ENCODE data around the gene AUTS2.

AUTS2 gene

GRCh38 chr7:70743531-70744325, 1145.5 kb downstream of the AUTS2 start:
- no peak for DNase-seq (ENCODE audit: low read depth)

GRCh38 chr7:70744492-70744891, 1146.2 kb downstream of the AUTS2 start:
- no peak for DNase-seq (ENCODE audit: low read depth)

- no peak for DNase-seq (ENCODE audit: low read depth)
Observed at GRCh38 chr7:70749831-70750230, 1151.6 kb downstream of the AUTS2 start.

GRCh38 chr7:70751895-70752294, 1153.6 kb downstream of the AUTS2 start:
- no peak for DNase-seq (ENCODE audit: low read depth)

- peak; percentile 97 for DNase-seq (ENCODE audit: low read depth)
Observed at GRCh38 chr7:70752794-70753241, 1154.5 kb downstream of the AUTS2 start.

GRCh38 chr7:70756789-70757188, 1158.5 kb downstream of the AUTS2 start:
- no peak for DNase-seq (ENCODE audit: low read depth)

- DNase-seq (ENCODE audit: low read depth), result no peak
Observed at GRCh38 chr7:70758646-70759045, 1160.4 kb downstream of the AUTS2 start.

- no peak for DNase-seq (ENCODE audit: low read depth)
Observed at GRCh38 chr7:70759674-70760073, 1161.4 kb downstream of the AUTS2 start.

GRCh38 chr7:70761711-70762328, 1163.5 kb downstream of the AUTS2 start:
- DNase-seq (ENCODE audit: low read depth), result no peak

- no peak for DNase-seq (ENCODE audit: low read depth)
Observed at GRCh38 chr7:70762696-70763095, 1164.4 kb downstream of the AUTS2 start.

GRCh38 chr7:70763961-70764691, 1165.9 kb downstream of the AUTS2 start:
- DNase-seq (ENCODE audit: low read depth), result no peak

GRCh38 chr7:70764701-70765208, 1166.5 kb downstream of the AUTS2 start:
- no peak for DNase-seq (ENCODE audit: low read depth)

GRCh38 chr7:70765651-70766050, 1167.4 kb downstream of the AUTS2 start:
- no peak for DNase-seq (ENCODE audit: low read depth)

- no peak for DNase-seq (ENCODE audit: low read depth)
Observed at GRCh38 chr7:70766109-70766508, 1167.8 kb downstream of the AUTS2 start.

- DNase-seq (ENCODE audit: low read depth), result no peak
Observed at GRCh38 chr7:70766694-70767093, 1168.4 kb downstream of the AUTS2 start.

- DNase-seq (ENCODE audit: low read depth), result no peak
Observed at GRCh38 chr7:70770154-70770553, 1171.9 kb downstream of the AUTS2 start.

- no peak for DNase-seq (ENCODE audit: low read depth)
Observed at GRCh38 chr7:70771451-70771850, 1173.2 kb downstream of the AUTS2 start.

GRCh38 chr7:70772891-70773290, 1174.6 kb downstream of the AUTS2 start:
- no peak for DNase-seq (ENCODE audit: low read depth)

GRCh38 chr7:70773406-70773805, 1175.1 kb downstream of the AUTS2 start:
- no peak for DNase-seq (ENCODE audit: low read depth)

- DNase-seq (ENCODE audit: low read depth), result no peak
Observed at GRCh38 chr7:70774950-70775527, 1176.8 kb downstream of the AUTS2 start.

- peak; percentile 27 for DNase-seq (ENCODE audit: low read depth)
Observed at GRCh38 chr7:70775570-70776156, 1177.4 kb downstream of the AUTS2 start.

GRCh38 chr7:70776627-70777101, 1178.4 kb downstream of the AUTS2 start:
- DNase-seq (ENCODE audit: low read depth), result peak; percentile 20

Measured in amniotic epithelial cell (primary cell).